Neural progenitor cell (in vitro differentiated cells): Measurements from ENCODE around the gene SHC2.

Experiments used
- CTCF ChIP-seq: fragments of 200-600 bp; sonication (generic); IDR thresholded peaks from 2 replicates; pipeline ENCODE4 v1.5.1; 2017; ENCODE audit warnings: antibody characterized with exemption, mild to moderate bottlenecking
- EZH2phosphoT487 ChIP-seq: fragments of 200-600 bp; sonication (generic); IDR thresholded peaks from 2 replicates; pipeline ENCODE4 v1.6.1; 2017; ENCODE audit warnings: antibody characterized with exemption

DNA sequence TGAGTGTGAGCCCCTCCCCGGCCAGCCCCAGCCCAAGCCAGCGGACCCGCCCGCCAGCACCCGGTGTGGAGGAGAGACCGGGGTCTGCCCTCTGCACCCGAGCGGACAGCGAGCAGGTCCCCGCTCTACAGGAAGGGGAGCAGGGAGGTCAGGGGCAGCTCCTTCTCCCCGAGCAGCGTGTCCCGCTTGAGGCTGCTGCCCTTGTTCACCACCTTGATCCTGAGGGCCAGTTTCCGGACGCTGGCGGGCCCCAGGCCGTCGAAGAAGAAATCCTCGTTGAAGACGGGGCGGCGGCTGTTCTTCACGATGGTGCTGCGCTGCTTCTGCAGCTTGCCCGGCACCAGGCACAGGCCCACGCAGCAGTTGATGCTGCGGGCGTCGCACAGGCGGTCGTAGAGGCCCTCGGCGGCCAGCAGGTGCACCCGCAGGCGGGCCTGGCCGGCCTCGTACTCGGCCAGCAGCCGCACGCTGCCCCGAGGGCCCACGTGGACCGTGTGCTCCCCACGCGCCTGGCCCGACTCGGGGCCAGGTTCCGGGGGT, 53.8 kb downstream of the SHC2 start:
- no peak for TF ChIP-seq CTCF
- no peak for TF ChIP-seq EZH2phosphoT487
